ENCODE measurements around the gene MDH2.
"Not testable (repeated sequence)": the region's sequence is repeated elsewhere in the genome, so short reads cannot be mapped to it uniquely, and the experiment has no call there.

MDH2 gene

GRCh38 chr7:76048668-76048988, 722 bp downstream of the MDH2 start:
- no peak for DNase-seq (ENCODE audit: low read depth)

- DNase-seq (ENCODE audit: low read depth): no peak
Observed at GRCh38 chr7:76049295-76049694, 1.4 kb downstream of the MDH2 start.

GRCh38 chr7:76050545-76050944, 2.6 kb downstream of the MDH2 start:
- DNase-seq (ENCODE audit: low read depth): no peak

- no peak for DNase-seq (ENCODE audit: low read depth)
Observed at GRCh38 chr7:76051840-76052239, 3.9 kb downstream of the MDH2 start.

- DNase-seq (ENCODE audit: low read depth): not testable (repeated sequence)
Observed at GRCh38 chr7:76052681-76053080, 4.8 kb downstream of the MDH2 start.

- DNase-seq (ENCODE audit: low read depth): no peak
Observed at GRCh38 chr7:76053461-76053860, 5.6 kb downstream of the MDH2 start.

GRCh38 chr7:76054123-76055120, 6.5 kb downstream of the MDH2 start:
- no peak for DNase-seq (ENCODE audit: low read depth)

GRCh38 chr7:76056241-76056640, 8.3 kb downstream of the MDH2 start:
- no peak for DNase-seq (ENCODE audit: low read depth)

- no peak for DNase-seq (ENCODE audit: low read depth)
Observed at GRCh38 chr7:76057103-76057812, 9.4 kb downstream of the MDH2 start.

GRCh38 chr7:76057813-76058145, 9.9 kb downstream of the MDH2 start:
- DNase-seq (ENCODE audit: low read depth): no peak

GRCh38 chr7:76058745-76059144, 10.8 kb downstream of the MDH2 start:
- not testable (repeated sequence) for DNase-seq (ENCODE audit: low read depth)

GRCh38 chr7:76060842-76061241, 12.9 kb downstream of the MDH2 start:
- DNase-seq (ENCODE audit: low read depth): no peak

GRCh38 chr7:76062254-76062653, 14.3 kb downstream of the MDH2 start:
- DNase-seq (ENCODE audit: low read depth): no peak

- no peak for DNase-seq (ENCODE audit: low read depth)
Observed at GRCh38 chr7:76063114-76063513, 15.2 kb downstream of the MDH2 start.

GRCh38 chr7:76063525-76063924, 15.6 kb downstream of the MDH2 start:
- DNase-seq (ENCODE audit: low read depth): no peak

GRCh38 chr7:76064208-76064970, 16.5 kb downstream of the MDH2 start:
- DNase-seq (ENCODE audit: low read depth): no peak

- DNase-seq (ENCODE audit: low read depth): no peak
Observed at GRCh38 chr7:76065016-76065612, 17.2 kb downstream of the MDH2 start.

GRCh38 chr7:76066716-76067503, 19.0 kb downstream of the MDH2 start:
- no peak for DNase-seq (ENCODE audit: low read depth)

- DNase-seq (ENCODE audit: low read depth): no peak
Observed at GRCh38 chr7:76069238-76069638, 21.3 kb downstream of the MDH2 start.

GRCh38 chr7:76071316-76072242, 23.7 kb downstream of the MDH2 start:
- DNase-seq (ENCODE audit: low read depth): no peak
